ENCODE results near the gene ARMC12. TPM values are rescaled to one million over a fixed set of nuclear protein-coding genes. Genes with fewer than 3 reads are reported as not detected.

Gene ARMC12
- total and polyA plus RNA-seq, 2 of the 13 experiments (the other 11 are each of a cell fraction or from before 2014, with no cell fraction given) = 1.3 TPM; not detected in 1

GRCh38 chr6:35731736-35732532, 4.9 kb upstream of the ARMC12 start (continued):
- TF ChIP-seq, protein P1, sequence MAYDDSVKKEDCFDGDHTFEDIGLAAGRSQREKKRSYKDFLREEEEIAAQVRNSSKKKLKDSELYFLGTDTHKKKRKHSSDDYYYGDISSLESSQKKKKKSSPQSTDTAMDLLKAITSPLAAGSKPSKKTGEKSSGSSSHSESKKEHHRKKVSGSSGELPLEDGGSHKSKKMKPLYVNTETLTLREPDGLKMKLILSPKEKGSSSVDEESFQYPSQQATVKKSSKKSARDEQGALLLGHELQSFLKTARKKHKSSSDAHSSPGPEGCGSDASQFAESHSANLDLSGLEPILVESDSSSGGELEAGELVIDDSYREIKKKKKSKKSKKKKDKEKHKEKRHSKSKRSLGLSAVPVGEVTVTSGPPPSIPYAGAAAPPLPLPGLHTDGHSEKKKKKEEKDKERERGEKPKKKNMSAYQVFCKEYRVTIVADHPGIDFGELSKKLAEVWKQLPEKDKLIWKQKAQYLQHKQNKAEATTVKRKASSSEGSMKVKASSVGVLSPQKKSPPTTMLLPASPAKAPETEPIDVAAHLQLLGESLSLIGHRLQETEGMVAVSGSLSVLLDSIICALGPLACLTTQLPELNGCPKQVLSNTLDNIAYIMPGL (CRISPR knock-in tag; IDR thresholded peaks at IDR 0.05; ENCODE audit: borderline replicate concordance in 1 of 2, low read depth in 1 of 2) = peak; percentile 75 to 84
- no peak for TF ChIP-seq NFATC3 (CRISPR knock-in tag; IDR thresholded peaks at IDR 0.05)
- peak; percentile 98 for TF ChIP-seq ASH2L (IDR thresholded peaks at IDR 0.05; ENCODE audit: insufficient read length, low read depth, low read length)
- TF ChIP-seq THAP11 (CRISPR knock-in tag; IDR thresholded peaks at IDR 0.05) = peak; percentile 53
- no peak for TF ChIP-seq ZEB1 (IDR thresholded peaks at IDR 0.05; ENCODE audit: insufficient replicate concordance, low read depth)
- TF ChIP-seq, protein P2, sequence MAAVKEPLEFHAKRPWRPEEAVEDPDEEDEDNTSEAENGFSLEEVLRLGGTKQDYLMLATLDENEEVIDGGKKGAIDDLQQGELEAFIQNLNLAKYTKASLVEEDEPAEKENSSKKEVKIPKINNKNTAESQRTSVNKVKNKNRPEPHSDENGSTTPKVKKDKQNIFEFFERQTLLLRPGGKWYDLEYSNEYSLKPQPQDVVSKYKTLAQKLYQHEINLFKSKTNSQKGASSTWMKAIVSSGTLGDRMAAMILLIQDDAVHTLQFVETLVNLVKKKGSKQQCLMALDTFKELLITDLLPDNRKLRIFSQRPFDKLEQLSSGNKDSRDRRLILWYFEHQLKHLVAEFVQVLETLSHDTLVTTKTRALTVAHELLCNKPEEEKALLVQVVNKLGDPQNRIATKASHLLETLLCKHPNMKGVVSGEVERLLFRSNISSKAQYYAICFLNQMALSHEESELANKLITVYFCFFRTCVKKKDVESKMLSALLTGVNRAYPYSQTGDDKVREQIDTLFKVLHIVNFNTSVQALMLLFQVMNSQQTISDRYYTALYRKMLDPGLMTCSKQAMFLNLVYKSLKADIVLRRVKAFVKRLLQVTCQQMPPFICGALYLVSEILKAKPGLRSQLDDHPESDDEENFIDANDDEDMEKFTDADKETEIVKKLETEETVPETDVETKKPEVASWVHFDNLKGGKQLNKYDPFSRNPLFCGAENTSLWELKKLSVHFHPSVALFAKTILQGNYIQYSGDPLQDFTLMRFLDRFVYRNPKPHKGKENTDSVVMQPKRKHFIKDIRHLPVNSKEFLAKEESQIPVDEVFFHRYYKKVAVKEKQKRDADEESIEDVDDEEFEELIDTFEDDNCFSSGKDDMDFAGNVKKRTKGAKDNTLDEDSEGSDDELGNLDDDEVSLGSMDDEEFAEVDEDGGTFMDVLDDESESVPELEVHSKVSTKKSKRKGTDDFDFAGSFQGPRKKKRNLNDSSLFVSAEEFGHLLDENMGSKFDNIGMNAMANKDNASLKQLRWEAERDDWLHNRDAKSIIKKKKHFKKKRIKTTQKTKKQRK (IDR thresholded peaks at IDR 0.05; ENCODE audit: low read length) = no peak
- no peak for TF ChIP-seq MTA3 (CRISPR knock-in tag; IDR thresholded peaks at IDR 0.05)
- no peak; the same call in 1 of the 2 replicates for TF ChIP-seq ZSCAN30 (CRISPR knock-in tag; IDR thresholded peaks at IDR 0.05)
- no peak for TF ChIP-seq DPF2 (CRISPR knock-in tag; IDR thresholded peaks at IDR 0.05; ENCODE audit: borderline replicate concordance, low read depth)
- peak; percentile 66; the same call in 1 of the 2 replicates for TF ChIP-seq SNAPC2 (CRISPR knock-in tag; IDR thresholded peaks at IDR 0.05)
- TF ChIP-seq ZNF709 (CRISPR knock-in tag; IDR thresholded peaks at IDR 0.05) = peak; percentile 53; the same call in 1 of the 2 replicates
- no peak for TF ChIP-seq KIAA2018 (CRISPR knock-in tag; IDR thresholded peaks at IDR 0.05; ENCODE audit: borderline replicate concordance)
- no peak for TF ChIP-seq MEIS1 (CRISPR knock-in tag; IDR thresholded peaks at IDR 0.05; ENCODE audit: borderline replicate concordance)

All from HepG2 (cell line).